Astrocyte of the spinal cord (primary cell): ENCODE results near the gene C2orf15.
A peak's percentile ranks its signal among the peaks of the same experiment; 100 is the strongest.

ENCODE experiments used
- DNase-seq: peaks from one replicate; pipeline ENCODE4 v3.0.0; 2011; ENCODE audit warnings: low read depth, low spot score
- H3K4me3 ChIP-seq: 2 replicates; pipeline ENCODE4 v1.5.1; 2011; ENCODE audit warnings: low read depth, mild to moderate bottlenecking, low read length, moderate library complexity
- CTCF ChIP-seq: IDR thresholded peaks from 2 replicates; pipeline ENCODE4 v1.5.1; 2012; ENCODE audit warnings: low read depth, mild to moderate bottlenecking, low read length, inconsistent platforms
- in situ Hi-C: cut with HindIII; loops from 2 replicates; pipeline ENCODE4 v1.10.0; 2017; ENCODE audit warnings: low sequenced_read_pairs

The C2orf15 gene, protein sequence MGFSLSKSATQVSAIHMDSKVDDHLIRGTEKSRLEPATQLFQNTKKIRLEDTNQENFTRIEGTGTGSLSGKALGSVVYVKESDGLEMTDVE

DNA sequence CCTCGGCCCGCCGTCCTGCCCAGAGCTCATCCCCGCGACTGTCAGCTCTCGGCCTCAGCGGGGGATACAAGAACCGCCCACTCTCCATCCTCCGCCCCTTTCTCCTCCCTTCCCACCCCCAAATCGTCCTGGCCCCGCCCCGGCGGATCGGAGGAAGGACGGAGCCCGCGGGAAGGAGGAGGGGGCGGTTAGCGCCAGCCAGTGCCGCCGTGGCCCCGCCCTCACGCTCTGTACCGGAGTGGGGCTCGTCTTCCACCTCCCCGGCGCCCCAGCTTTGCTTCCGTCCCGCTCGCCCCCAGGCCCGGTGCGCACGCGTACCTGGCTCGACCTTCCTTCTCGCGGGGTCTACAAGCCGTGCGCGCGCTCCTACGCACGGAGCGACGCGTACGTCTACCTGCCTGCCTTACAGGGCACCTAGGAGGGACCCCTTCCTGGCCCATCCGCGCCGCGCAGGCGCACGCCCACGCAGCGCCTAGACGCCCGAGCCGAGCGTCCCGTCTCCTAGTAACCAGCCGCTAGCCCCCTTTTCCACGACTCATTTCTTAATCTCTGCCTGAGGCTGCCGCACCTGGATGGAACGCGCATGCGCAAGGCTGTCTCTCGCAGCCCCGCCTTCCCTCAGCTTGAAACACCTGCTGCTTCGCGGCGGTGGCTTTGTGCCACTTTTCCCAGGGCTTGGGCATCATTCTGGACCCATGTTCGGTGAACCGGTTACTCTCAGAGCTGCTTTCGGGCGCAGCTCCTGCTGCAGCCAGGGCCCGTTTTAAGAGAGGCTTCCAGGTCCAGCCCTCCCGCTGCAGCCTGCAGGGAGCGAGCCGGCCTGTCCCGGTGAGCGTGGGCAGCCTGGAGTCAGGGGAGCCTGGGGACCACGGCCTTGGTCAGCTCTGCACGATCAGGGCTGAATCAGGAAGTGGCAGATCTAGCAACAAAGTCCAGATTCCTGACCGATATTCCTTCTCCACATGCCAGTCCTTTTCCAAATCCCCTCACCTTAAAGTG lies at the start of gene C2orf15:
Gene C2orf15 (plus strand): TSS at position 598 of the 999 bp plus-strand sequence. CDS start 8,852 bp downstream, outside the sequence.
- peak within 1 kb of the TSS; percentile 81 for H3K4me3 ChIP-seq
- DNase-seq = peak; percentile 85
- in situ Hi-C loops = no loop called here
- TF ChIP-seq CTCF = no peak

DNA sequence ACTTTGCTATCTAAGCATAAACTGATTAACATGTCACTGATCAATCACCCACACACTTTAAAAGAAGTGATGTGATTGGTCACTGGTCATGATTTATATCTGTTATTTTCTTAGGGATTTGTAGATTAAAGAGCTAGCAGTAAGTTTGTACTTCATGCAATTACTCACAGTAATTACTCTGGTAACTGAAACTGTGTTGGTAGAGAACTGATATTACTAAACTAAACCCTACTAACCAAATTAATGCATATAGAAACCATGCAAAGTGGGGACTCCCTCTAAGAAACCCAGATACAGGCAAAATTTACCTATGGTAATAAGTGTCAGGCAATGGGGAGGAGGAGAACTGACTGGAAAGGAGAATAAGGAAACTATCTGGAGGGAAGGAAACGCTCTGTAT lies 44.8 kb upstream of the C2orf15 start:
- no peak for TF ChIP-seq CTCF
- no peak for DNase-seq
- in situ Hi-C loops = no loop called here
- no peak overlapping the region for H3K4me3 ChIP-seq

GRCh38 chr2:99101697-99102096 lies 39.8 kb upstream of the C2orf15 start:
- no peak for TF ChIP-seq CTCF
- in situ Hi-C loops = no loop called here
- DNase-seq = peak; percentile 12
- H3K4me3 ChIP-seq = no peak overlapping the region

DNA sequence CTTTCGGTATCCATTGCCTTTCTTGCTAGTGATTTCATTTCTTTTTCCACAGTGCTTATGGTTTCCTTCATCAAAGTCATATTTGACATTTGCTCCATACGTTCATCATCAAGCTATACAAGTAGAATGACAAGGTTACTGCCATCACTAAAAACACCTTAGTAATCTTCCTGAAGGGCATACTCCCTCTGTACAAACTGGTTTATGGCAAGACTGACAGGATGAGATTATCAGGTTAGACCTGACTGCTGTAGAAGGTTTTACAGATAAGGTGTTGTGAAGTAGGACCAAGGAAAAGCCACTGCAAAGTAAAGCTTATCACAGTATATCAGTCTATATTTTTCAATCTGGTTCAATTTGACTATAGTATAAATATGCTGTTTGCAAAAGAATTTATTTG lies 37.5 kb upstream of the C2orf15 start:
- DNase-seq = no peak
- no peak for TF ChIP-seq CTCF
- in situ Hi-C loops = no loop called here
- H3K4me3 ChIP-seq = no peak overlapping the region

DNA sequence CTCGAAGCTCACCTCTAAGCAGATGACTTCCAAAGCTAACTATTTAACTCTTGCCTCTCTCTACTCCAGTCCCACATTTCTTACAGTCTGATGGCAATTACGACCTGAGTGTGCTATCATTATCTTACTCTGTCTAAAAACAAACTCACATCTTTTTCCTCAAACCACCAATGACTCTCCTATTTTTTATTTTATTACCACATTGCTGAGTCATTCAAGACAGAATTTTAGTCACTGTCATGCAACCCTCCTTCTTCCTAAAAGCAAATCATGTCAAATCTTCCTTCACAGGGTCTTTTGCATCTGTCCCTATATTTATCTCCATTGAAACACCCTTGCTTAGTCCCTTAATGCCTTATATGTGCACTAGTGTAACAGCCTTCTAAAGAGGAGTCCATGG lies 34.6 kb upstream of the C2orf15 start:
- no peak for TF ChIP-seq CTCF
- in situ Hi-C loops = no loop called here
- H3K4me3 ChIP-seq = no peak overlapping the region
- no peak for DNase-seq

- no peak for TF ChIP-seq CTCF
- in situ Hi-C loops = no loop called here
- no peak for DNase-seq
- H3K4me3 ChIP-seq = no peak overlapping the region
These were observed 30.3 kb upstream of the C2orf15 start for GRCh38 chr2:99111236-99111635.
